Embryonic facial prominence (tissue), 1 donor: ENCODE results near the gene MARF1.
"Not testable (repeated sequence)": the region's sequence is repeated elsewhere in the genome, so short reads cannot be mapped to it uniquely, and the experiment has no call there.

Experiments
- DNase-seq: peaks from one replicate; pipeline ENCODE4 v3.0.0-alpha.2; 2016; ENCODE audit errors: extremely low spot score

The MARF1 gene

DNA sequence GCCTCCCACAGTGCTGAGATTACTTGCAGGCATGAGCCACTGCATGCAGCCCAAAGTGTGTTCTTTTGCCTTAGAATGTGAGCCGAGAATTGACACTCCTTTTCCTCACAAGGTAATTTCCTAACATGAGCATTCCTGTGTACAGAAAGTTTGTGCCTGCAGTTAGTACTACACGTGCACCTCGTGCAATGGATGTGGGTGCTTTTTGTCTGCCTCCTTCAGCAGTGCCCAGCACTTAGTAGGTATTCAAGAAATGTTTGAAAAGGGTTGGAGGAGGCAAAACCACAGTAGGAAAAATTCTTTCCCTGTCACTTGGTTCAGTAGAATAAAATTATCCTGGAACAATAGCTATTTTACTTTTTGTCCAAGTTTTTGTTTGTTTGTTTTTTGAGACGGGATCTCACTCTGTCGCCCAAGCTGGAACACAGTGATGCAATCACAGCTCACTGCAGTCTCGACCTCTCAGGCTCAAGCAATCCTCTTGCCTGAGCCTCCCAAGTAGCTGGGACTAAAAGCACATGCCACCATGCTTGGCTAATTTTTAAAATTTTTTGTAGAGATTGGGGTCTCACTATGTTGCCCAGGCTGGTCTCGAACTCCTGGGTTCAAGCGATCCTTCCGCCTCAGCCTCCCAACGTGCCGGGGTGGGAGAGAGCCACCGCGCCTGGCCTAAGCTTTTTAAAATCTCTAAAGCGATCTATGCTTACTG lies 9.5 kb upstream of the MARF1 start:
- DNase-seq = no peak

DNA sequence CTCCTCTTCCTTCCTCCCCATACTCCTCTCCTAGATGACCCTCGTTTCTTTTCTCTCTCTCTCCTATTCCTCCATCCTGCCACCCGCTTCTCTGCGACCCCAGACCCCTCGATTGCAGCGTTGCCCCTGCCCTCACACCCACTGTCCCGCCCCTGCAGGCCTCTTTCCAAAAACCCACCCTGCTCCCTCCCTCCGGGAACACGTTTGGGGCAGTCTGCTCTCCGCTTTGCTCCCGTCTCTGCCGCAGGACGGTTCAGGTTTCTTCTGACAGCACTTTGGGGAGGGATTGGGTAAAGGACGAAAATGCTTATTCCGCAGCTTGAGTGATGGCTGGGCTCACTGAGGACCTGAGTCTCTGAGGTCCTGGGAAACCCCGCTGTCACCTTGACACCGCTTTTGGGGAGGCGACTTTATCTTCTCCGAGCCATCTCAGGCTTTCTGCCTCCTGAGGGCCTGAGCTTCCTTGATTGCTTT lies 7.8 kb upstream of the MARF1 start:
- no peak for DNase-seq

DNA sequence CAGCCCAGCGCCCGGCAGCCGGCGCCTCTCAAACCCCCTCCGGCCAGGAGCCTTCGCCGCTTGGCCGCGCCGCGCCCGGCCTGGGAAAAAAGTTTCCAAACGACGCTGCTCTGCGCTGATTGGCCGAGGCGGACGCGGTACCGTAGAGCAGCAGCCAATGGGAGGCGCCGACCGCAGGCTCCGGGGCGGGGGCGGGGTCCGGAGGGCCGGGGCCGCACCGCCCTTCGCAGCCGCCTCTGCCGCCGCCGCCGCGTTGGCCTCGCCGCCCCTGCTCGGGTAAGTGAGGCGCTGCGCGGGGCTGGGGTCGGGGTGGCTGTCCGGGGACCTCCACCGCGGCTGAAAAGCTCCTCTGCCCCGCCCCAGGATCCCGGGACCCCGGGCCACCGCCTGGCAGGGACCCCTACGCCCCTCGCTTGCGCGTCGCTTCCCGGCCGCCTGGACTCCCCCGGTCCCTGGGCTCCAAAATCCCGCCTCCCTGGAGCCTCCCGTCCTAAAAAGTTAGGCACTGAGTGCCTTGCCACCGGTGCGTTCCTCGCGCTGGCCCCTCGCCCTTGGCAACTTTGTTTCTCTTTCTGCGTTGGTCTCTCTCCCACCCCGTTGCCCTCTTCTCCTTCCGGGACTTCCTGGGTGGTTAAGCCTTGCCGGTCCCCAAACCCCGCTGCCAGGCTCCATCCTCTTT lies 7.2 kb upstream of the MARF1 start, which contains the start of gene NDE1:
Gene NDE1 (plus strand): TSS at position 227 of the 679 bp plus-strand sequence. CDS start 14,534 bp downstream, outside the sequence.
- peak; percentile 71 for DNase-seq

DNA sequence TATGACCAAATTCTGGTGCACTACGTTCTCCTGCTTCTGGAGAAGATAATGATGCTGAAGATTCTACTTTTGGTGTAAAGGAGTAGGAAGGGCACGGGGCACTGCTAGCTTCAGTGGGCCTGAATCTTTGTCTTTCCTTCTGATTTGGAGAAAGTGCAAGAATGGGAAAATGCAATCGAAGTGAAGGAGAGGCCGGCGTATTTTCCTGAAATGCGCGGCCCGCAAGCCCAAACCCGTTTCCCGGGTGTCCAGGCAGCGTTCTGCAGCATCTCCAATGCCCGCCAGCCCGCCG lies 6.7 kb upstream of the MARF1 start:
- DNase-seq = no peak

DNA sequence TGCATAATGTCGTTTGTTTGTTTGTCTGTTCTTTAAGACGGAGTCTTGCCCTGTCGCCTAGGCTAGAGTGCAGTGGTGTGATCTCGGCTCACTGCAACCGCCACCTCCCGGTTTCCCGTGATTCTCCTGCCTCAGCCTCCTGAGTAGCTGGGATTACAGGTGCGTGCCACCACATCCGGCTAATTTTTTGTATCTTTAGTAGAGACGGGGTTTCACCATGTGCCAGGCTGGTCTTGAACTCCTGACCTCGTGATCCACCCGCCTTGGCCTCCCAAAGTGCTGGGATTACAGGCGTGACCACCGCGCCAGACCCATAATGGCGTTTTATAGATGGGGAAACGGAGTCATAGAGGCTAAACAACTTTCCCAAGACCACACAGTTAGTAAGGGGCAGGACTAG lies 6.4 kb upstream of the MARF1 start:
- not testable (repeated sequence) for DNase-seq

DNA sequence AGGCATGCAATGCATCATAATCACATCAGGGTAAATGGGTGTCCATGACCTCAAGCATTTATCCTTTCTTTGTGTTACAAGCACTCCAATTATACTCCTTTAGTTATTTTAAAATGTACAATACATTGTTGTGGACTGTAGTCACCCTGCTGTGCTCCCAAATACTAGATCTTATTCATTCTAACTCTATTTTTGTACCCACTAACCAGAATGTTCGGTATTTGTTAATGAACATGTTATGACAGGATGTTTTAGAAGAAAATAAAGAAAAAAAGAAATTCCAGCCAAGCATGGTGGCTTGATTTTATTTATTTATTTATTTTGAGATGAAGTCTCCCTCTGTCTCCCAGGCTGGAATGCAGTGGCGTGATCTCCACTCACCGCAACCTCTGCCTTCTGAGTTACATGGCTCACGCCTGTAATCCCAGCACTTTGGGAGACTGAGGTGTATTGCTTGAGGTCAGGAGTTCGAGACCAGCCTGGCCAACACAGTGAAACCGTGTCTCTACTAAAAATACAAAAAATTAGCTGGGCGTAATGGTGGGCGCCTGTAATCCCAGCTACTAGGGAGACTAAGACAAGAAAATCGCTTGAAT lies 5.3 kb upstream of the MARF1 start:
- no peak for DNase-seq

DNA sequence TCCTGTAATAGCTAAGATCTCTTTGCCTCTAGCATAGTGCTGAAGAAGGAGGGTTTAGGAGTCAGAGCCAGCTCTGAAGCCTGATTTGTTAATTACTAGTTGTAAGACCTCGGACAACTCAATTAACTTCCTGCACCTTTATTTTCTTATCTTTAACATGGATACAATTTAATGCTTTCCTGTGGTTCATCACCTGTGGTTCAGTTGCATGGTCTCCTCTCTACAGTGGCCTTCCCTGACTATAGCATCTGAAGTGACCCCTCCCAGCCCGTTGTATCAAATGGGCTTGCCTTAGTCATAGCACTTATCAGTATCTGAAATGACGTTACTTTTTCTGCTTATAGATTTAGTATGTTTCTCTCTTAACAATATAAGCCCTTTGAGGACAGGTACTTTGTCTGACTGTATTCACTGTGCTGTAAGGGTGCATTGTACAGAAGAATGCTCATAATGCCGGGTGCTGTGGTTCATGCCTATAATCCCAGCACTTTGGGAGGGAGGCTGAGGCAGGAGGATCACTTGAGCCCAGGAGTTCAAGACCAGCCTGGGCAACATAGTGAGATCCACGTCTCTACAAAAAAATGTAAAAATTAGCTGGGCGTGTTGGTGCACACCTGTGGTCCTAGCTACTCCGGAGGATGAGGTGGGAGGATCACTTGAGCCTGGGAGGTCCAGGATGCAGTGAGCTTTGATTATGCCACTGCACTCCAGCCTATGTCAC lies 4.5 kb upstream of the MARF1 start:
- DNase-seq = no peak

DNA sequence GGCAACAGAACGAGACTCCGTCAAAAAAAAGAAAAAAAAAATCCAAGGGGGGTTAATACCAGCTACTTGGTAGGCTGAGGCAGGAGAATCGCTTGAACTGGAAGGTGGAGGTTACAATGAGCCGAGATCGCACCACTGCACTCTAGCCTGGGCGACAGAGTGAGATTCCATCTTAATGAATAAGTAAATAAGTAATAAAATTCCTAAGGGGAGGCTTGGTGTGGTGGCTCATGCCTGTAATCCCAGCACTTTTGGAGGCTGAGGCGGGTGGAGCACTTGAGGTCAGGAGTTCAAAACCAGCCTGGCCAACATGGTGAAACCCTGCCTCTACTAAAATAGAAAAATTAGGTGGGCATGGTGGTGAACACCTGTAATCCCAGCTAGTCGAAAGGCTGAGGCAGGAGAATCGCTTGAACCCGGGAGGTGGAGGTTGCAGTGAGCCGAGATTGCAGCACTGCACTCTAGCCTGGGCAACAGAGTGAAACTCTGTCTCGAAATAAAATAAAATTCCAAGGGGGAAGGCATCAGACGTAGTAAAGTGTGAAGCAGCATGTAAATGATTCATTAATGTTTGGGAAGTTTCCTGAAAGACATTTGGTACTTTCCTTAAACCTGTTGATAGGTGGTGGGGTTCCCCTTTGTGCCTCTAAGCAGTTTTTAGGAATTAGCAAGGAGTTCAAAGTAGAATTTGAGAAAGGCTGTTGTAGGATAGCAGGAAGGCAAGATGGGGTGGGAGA lies 3.8 kb upstream of the MARF1 start:
- DNase-seq = not testable (repeated sequence)

DNA sequence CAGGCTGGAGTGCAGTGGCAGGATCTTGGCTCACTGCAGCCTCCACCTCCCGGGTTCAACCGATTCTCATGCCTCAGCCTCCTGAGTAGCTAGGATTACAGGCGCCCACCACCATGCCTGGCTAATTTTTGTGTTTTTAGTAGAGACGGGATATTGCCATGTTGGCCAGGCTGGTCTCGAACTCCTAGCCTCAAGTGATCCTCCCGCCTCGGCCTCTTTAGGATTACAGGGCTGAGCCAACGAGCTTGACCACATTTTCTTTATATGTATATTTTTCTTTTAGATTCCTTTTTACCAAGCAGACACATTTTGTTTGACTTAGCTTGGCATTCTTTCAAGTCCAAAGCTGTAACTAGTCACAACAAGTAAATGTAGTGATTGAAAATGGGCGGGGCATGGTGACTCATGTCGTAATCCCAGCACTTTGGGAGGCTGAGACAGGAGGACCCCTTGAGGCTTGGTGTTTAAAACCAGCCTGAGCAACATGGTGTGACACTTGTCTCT lies 2.1 kb upstream of the MARF1 start:
- not testable (repeated sequence) for DNase-seq

DNA sequence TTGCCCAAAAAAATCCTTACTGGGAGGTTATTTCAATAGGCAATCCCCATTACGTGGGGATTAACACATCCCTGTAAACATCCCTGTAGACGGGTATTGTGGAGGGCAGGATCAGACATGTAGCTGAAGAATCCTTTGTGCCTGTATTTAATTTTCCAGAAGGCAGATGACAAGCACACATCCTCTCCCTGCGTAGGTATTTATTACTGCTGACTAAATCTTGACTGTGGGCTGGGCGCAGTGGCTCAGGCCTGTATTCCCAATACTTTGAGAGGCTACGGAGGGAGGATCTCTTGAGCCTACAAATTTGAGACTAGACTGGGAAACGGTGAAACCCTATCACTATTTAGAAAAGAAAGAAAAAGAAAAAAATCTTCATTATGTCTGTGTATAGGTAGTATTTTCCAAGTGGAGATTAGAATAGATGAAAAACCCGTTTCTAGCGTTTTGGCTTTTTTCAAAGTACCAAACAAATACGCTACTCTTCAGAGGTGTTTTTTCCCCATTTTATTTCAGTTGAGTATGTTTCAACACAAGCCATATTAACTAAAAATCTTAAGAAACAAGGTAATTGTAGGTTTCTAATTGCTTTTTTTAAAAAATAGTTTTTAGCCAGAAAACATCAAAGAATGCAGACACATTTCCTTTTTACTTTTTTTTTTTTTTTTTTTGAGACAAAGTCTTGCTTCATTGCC lies 1.5 kb upstream of the MARF1 start:
- DNase-seq = peak; percentile 25

DNA sequence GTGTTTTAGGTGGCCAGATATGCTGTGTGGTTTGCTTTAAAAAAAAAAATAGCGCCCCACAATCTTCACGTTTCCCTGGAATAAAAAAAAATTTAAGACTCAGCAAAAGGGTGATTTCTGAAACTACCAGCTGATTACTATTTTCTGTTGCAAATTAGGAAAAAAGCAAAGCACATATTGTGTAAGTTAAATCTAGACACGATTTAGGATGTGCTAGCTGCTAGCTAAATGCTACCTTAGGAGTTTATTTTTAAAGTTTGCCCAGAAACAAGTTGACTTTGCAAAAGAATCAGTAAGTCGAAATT lies 944 bp upstream of the MARF1 start:
- no peak for DNase-seq

DNA sequence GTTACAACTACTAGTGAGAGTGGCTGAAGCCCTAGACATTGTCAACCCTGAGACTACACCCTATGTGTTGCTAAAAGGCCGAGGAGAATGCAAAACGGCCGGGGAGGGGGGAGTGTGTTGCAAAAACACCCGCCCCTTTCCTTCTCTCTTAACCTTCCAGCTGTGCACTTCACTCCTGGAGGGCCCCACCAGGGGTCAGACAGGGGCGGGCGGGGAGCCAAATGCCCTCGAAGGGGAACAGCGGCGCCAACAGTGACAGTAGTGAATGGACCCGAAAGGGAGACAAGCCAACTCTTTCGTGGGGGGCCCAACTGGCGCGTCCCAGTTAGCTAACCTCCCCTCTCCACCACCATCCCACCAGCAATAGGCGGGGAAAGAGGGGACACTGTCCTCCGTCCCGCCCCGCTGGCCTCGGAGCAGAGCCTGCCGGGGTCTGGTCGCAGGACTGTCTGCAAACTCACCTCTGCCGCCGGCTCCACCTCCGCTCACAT lies 352 bp downstream of the MARF1 start:
- DNase-seq = peak; percentile 8

DNA sequence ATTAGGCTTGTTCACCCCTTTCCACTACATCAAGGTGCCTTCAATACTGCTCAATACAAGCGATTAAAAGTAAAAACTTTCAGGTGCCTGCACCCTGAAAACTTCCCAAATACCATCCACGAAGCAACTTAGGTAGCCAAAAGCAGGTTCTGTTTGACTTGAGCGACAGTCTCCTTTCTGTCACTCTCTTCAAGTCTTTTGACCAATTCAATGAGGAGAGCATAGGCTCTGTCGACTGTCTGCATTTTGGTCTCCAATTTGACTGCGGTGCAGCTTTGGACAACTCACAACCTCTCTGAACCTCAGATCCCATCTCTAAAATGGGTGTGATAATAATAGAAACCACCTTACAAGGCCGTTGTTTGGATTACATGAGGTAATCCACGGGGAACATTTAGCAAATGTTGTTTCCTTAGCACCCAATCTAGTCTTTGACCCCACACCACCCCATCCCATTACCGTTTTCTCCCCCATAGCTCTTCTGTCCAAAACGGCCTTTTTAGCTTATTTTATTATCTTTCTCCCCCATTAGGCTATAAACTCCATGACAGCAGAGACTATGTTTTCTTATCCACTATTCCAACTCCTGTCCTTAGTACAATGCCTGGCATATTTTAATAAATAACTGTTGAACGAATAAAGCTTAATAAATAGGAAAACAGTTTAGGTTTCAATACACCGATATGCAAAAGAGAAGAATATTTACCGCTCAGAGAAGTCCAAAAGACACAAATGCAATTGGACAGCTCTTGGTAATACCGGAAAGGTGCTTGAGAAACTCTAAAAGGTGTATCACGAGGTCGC lies 999 bp downstream of the MARF1 start:
- no peak for DNase-seq

DNA sequence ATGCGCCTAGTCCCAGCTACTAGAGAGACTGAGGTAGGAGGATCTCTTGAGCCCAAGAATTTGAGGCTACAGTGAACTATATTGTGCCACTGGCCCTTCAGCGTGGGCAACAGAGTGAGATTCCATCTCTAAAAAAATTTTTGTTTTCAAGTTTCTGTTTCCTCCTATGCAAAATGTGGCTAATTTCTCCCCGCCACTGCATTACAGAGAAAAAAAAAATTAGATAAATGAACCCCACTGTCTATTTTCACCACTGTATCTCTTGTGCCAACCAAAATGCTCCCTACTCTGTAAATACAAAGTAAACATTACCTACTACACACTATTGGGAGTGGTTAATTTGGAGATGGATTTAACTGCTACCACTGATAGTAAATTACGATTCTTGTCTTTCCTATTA lies 2.0 kb downstream of the MARF1 start:
- no peak for DNase-seq

DNA sequence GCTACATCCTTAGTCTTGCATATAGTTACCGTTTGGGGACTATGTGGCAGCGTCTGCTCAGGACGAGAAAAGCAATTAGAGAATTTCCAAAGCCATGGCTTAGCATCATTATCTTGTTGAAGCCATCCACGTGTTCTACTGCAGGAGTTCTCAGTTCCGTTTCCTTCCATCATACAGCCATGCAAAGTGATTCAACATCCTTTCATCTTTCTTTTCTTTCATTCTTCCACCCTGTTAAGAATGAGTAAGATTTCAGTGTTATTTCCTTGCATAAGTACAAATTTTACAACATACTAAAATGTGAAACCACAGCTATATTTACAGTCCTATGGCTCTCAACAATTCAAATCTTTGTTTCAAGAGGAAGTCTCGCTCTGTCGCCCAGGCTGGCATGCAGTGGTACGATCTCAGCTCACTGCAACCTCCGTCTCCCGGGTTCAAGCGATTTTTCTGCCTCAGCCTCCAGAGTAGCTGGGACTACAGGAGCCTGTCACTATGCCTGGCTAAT lies 3.8 kb downstream of the MARF1 start:
- no peak for DNase-seq

DNA sequence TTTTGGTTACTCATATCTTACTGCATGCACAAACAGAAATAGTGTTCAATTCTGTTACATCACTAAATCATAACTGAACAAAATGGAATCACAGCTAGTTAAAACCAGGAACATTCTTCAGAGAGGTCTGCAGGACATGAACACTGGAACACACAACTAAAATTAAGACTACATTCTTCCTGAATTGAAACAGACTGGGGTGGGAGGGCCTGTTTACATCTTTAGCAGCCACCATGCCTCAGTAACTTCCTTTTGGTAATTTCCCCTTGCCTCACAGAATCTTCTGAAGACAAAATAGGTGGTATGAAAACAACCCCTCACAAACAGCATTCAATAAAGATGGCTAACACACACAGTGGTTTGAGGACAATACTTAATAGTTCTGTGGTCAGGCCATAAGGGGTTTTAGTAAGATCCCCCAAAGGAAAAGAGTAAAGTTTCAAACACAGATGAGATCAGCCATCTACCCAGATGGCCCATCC lies 6.5 kb downstream of the MARF1 start:
- DNase-seq = no peak

DNA sequence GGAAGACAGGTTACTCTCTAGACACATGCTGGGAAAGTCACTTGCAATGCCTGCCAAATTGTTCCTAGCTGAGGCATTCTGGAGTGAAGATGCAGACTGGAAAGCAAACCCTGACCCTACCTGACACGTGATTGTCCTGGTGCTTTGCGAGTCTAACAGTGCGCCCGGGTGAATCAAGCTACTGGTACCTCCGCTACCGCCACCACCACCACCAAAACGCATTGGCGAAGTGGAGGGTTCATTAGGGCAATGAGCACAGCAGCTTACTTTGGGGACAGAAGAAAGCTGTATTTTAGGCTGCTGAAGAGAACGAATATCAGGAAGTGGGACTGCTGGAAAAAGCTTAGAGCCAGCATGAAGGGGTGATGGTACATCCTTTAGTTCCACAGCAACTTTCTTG lies 7.0 kb downstream of the MARF1 start:
- no peak for DNase-seq

DNA sequence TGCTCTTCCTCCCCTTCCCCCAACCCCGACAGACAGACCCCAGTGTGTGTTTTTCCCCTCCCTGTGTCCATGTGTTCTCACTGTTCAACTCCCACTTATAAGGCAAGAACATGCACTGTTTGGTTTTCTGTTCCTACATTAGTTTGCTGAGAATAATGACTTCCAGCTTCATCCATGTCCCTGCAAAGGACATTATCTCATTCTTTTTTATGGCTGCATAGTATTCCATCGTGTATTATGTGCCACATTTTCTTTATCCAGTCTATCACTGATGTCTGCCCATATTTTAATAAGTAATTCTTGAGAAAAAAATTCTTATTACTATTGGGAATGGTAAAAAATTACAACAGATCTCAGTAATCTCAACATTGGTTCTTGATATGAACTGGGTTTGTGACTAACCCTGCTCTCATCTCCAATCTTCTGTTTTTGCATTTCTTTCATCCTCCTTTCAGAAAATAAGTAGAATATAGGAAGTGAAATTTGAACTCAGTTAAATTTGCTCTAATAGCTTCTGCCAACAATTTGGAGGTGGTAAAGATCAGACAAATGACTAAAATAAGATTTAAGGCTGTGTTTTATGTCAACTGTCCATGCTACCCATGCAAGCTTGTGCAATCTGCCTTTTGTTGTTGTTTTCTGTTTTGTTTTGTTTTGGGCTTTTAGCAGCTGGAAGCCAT lies 11.1 kb downstream of the MARF1 start:
- DNase-seq = no peak

DNA sequence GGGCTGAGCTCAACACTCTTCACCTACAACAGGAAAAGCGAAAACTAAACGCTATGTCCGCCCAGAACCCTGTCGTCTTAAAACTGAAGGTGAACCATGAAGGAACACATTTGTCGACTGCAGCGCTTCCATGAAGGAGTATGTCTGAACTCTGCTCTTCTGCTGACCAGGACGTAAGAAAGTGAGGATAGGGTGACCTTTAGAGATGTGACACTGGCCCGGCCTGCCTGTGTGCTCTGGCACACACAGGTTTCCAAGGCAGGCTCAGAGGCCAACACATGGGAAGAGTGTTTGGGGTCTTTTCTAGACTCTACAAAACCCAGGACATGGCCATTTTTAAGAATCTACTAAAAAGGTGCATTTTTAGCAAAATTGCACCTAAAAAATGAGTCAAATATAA lies 21.1 kb downstream of the MARF1 start:
- DNase-seq = no peak
